Measurements from ENCODE around the gene GUSB.
"Not testable (repeated sequence)": the region's sequence is repeated elsewhere in the genome, so short reads cannot be mapped to it uniquely, and the experiment has no call there.

The GUSB gene

DNA sequence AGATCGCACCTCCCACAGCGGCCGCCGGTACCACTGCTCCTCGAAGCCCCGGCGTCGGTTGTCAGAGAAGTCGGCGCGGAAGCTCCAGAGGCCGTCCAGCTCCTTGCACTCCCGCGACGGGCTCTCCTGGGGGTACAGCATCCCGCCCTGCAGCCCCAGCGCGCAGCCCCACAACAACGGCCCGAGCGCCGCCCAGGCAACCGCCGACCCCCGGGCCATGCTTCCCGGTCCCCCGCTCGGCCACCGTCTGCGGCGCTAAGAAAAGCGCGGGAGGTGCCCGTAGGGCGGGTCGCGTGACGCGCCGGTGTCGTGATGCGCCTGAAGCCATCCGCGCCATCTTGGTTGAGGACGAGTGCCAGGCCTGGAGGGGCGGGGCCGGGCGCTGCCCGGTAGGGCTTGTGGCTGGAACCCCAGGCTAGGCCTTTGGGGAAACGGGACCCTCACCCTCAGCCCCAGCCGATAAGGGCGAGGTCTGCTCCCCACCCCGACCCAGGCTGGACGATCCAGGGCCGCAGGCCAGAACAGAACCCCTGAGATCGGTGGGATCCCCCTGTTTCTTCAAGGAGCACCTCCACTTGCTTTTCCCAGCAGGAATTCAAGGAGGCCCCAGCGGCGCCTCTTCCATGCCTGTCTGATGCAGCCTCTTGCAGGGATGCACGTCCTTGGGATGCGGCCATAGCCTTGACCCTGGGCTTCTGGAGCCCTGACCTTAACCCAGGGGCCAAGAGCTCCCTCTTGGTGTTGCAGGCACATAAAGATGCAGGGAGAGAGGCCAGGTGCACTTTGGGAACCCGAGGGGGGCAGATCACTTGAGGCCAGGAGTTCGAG, at the start of gene GUSB:
GUSB (minus strand) TSS at position 249 of the 828 bp plus-strand sequence; CDS start at position 219, 30 bp downstream.
- Histone ChIP-seq H3K4me3 (IDR thresholded peaks at IDR 0.05; ENCODE audit: insufficient read depth, low read depth, low read length) (no peak within 1 kb of the TSS), H3K79me2 (ENCODE audit: insufficient read depth, low read depth) (peaks cover 23% of the 10 kb centered on the region), H3K27ac (peak within 1 kb of the TSS; percentile 75), H4K20me1 (ENCODE audit: insufficient read depth) (no peaks in the 10 kb centered on the region), H3K27me3 (ENCODE audit: insufficient read depth, low read depth) (no peaks in the 10 kb centered on the region), H3K9ac (peak within 1 kb of the TSS; percentile 94), H3K36me3 (ENCODE audit: insufficient read depth) (no peaks in the 10 kb centered on the region), H3K4me2 (peak within 1 kb of the TSS; percentile 97), H2AFZ (ENCODE audit: low read depth) (peak within 1 kb of the TSS; percentile 95), H3K4me1 (ENCODE audit: low read depth, poor library complexity, severe bottlenecking) (peaks cover 19% of the 10 kb centered on the region)
- TF ChIP-seq, protein P1, sequence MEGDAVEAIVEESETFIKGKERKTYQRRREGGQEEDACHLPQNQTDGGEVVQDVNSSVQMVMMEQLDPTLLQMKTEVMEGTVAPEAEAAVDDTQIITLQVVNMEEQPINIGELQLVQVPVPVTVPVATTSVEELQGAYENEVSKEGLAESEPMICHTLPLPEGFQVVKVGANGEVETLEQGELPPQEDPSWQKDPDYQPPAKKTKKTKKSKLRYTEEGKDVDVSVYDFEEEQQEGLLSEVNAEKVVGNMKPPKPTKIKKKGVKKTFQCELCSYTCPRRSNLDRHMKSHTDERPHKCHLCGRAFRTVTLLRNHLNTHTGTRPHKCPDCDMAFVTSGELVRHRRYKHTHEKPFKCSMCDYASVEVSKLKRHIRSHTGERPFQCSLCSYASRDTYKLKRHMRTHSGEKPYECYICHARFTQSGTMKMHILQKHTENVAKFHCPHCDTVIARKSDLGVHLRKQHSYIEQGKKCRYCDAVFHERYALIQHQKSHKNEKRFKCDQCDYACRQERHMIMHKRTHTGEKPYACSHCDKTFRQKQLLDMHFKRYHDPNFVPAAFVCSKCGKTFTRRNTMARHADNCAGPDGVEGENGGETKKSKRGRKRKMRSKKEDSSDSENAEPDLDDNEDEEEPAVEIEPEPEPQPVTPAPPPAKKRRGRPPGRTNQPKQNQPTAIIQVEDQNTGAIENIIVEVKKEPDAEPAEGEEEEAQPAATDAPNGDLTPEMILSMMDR (conservative IDR thresholded peaks at IDR 0.05; ENCODE audit: low read depth, low read length): no peak

DNA sequence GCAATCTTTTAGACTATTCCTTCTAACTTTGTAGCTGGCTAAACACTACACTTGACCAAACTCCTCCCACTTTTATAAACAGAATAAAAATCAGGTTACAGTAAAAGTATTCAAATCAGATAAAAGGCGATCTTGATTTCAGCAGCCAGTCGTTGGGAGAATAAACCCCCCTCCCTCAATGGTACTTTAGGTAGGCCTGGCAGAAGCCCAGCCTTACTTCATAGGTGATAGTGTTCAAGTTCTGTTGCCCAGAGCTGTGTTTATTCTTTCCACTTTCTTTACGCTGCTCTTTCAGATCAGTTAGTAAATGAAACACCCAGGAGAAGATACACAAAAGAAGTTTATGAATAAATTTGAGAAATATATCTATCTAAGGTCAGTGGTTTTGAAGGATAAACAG, 46.3 kb upstream of the GUSB start:
- H3K4me2 ChIP-seq; H3K4me3 ChIP-seq (IDR thresholded peaks at IDR 0.05; ENCODE audit: insufficient read depth, low read depth, low read length); H3K27me3 ChIP-seq (ENCODE audit: insufficient read depth, low read depth); H3K9ac ChIP-seq; H2AFZ ChIP-seq (ENCODE audit: low read depth); H3K36me3 ChIP-seq (ENCODE audit: insufficient read depth); H3K4me1 ChIP-seq (ENCODE audit: low read depth, poor library complexity, severe bottlenecking); H4K20me1 ChIP-seq (ENCODE audit: insufficient read depth); H3K27ac ChIP-seq; H3K79me2 ChIP-seq (ENCODE audit: insufficient read depth, low read depth): not testable (repeated sequence)

DNA sequence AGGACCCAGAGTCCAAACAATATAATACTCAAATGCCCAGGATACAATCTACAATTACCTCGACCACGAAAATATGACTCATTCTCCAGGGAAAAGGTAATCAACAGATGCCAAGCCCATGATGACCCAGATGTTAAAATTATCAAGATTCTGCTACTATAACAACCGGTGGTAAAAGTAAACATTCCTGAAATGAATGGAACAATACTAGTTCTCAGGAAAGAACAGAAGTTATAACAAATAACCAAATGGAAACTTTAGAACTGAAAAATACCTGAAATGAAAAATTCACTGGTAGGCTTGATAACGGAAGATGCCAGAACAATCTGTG, 34.1 kb upstream of the GUSB start:
- Histone ChIP-seq H3K27ac (no peak overlapping the region), H3K36me3 (ENCODE audit: insufficient read depth) (no peaks in the 10 kb centered on the region), H3K27me3 (ENCODE audit: insufficient read depth, low read depth) (no peaks in the 10 kb centered on the region), H2AFZ (ENCODE audit: low read depth) (no peak overlapping the region), H3K9ac (no peak overlapping the region), H3K79me2 (ENCODE audit: insufficient read depth, low read depth) (no peaks in the 10 kb centered on the region), H3K4me1 (ENCODE audit: low read depth, poor library complexity, severe bottlenecking) (no peaks in the 10 kb centered on the region), H3K4me3 (IDR thresholded peaks at IDR 0.05; ENCODE audit: insufficient read depth, low read depth, low read length) (no peak overlapping the region), H3K4me2 (no peak overlapping the region), H4K20me1 (ENCODE audit: insufficient read depth) (no peaks in the 10 kb centered on the region)
- TF ChIP-seq, protein P1 (conservative IDR thresholded peaks at IDR 0.05; ENCODE audit: low read depth, low read length): no peak

DNA sequence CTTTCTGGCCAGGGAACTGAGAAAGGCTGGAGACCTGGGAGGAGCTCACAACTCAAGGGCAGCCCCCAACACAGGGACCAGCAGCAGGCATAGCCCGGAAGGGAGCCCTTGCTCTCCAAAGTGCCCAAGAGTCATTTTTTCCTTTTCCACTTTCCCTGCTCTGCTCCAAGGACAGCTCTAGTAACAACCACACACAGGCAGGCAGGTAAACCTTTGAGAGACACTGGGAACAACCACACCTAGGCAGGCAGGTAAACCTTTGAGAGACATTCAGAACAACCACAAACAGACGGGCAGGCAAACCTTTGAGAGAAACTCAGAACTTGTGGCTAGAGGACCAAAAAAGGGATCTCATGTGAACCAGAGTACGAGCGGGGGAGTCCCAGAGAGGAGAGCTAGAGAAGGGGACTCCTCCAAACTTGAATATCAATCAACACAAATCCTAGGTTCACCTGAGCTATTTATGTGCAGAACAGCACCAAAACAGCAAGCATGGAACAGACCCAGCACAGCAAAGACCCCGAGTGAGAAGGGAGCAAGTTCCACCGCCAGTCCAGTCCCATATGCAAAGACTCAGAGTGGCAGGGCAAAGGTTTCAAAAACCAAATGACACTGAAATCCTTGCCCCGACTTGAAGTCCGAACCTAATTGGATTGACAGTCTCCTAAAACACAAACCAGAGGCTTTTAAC, 33.6 kb upstream of the GUSB start:
- Histone ChIP-seq H2AFZ (ENCODE audit: low read depth) (no peak overlapping the region), H3K79me2 (ENCODE audit: insufficient read depth, low read depth) (no peaks in the 10 kb centered on the region), H4K20me1 (ENCODE audit: insufficient read depth) (no peaks in the 10 kb centered on the region), H3K4me3 (IDR thresholded peaks at IDR 0.05; ENCODE audit: insufficient read depth, low read depth, low read length) (no peak overlapping the region), H3K4me2 (no peak overlapping the region), H3K9ac (no peak overlapping the region), H3K4me1 (ENCODE audit: low read depth, poor library complexity, severe bottlenecking) (no peaks in the 10 kb centered on the region), H3K36me3 (ENCODE audit: insufficient read depth) (no peaks in the 10 kb centered on the region), H3K27ac (no peak overlapping the region), H3K27me3 (ENCODE audit: insufficient read depth, low read depth) (no peaks in the 10 kb centered on the region)
- TF ChIP-seq, protein P1 (conservative IDR thresholded peaks at IDR 0.05; ENCODE audit: low read depth, low read length): no peak

DNA sequence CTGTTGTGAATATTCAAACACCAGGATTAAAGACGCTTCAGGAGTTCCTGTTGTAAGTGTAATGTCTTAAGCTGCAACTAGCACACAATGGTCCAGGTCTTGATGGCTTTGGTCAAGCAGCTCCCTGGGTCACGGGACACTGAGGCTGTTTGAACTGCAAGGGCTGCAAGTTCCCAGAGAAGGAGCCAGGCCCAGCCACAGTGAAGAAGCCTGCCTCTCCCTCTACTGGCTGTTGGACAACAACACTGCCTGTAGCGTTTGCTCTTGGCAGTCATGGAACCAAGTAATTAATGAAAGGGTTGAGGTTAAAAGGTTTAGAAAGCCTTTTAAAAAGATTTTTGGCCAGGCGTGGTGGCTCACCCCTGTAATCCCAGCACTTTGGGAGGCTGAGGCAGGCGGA, 31.9 kb upstream of the GUSB start:
- no peaks in the 10 kb centered on the region for H3K27me3 ChIP-seq (ENCODE audit: insufficient read depth, low read depth)
- H3K4me2 ChIP-seq: no peak overlapping the region
- H3K4me3 ChIP-seq (IDR thresholded peaks at IDR 0.05; ENCODE audit: insufficient read depth, low read depth, low read length): no peak overlapping the region
- no peak overlapping the region for H2AFZ ChIP-seq (ENCODE audit: low read depth)
- TF ChIP-seq, protein P1 (conservative IDR thresholded peaks at IDR 0.05; ENCODE audit: low read depth, low read length): no peak
- H3K79me2 ChIP-seq (ENCODE audit: insufficient read depth, low read depth): no peaks in the 10 kb centered on the region
- no peak overlapping the region for H3K9ac ChIP-seq
- H3K4me1 ChIP-seq (ENCODE audit: low read depth, poor library complexity, severe bottlenecking): no peaks in the 10 kb centered on the region
- no peak overlapping the region for H3K27ac ChIP-seq
- no peaks in the 10 kb centered on the region for H4K20me1 ChIP-seq (ENCODE audit: insufficient read depth)
- H3K36me3 ChIP-seq (ENCODE audit: insufficient read depth): no peaks in the 10 kb centered on the region

Data from KMS-11 (cell line).